ENCODE data around the gene C11orf16. TPM values are rescaled to one million over a fixed set of nuclear protein-coding genes. Genes with fewer than 3 reads are reported as not detected.

C11orf16 gene
- total RNA-seq, 1 experiment from 2014 or later: not detected

DNA sequence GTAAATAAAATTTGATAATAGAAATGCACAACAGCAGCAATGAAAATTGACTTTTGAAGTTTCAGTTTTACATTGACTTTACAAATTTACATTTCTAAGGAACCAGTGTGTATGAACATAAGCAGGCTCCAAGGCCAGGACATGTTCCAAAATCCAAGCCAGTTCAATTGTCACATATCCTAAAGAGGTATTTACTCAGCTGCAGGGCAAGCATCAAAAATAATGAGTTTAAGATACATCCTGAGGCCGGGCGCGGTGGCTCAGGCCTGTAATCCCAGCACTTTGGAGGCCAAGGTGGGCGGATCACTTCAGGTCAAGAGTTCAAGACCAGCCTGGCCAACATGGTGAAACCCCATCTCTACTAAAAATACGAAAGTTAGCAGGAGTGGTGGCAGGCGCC, 60.8 kb downstream of the C11orf16 start:
- Histone ChIP-seq H3K27ac (no peak overlapping the region), H3K9me3 (ENCODE audit: insufficient read depth, low read depth) (no peaks in the 10 kb centered on the region), H3K4me2 (peak overlapping the region; percentile 91), H3K9me2 (ENCODE audit: insufficient read depth) (no peaks in the 10 kb centered on the region), H3K4me3 (no peak overlapping the region; the same call in 1 of the 2 replicates), H4K20me1 (ENCODE audit: insufficient read depth) (no peaks in the 10 kb centered on the region), H3F3A (ENCODE audit: insufficient read depth, low read depth) (peaks cover 21% of the 10 kb centered on the region; the same call in 1 of the 2 replicates), H3K4me1 (replicated peaks; ENCODE audit: insufficient read depth) (peaks cover 37% of the 10 kb centered on the region), H3K27me3 (ENCODE audit: insufficient read depth, low read depth) (no peaks in the 10 kb centered on the region), H2AFZ (no peak overlapping the region), H3K79me2 (ENCODE audit: low read depth) (no peaks in the 10 kb centered on the region), H3K36me3 (ENCODE audit: low read depth) (no peaks in the 10 kb centered on the region)
- CTCF ChIA-PET: no interaction called here
- no TSS peak for BruUV-seq (replicated peaks)
- no peak for DNase-seq
- POLR2A ChIA-PET (ENCODE audit: unreplicated experiment): interaction anchor here (0.6 kb wide), 1 partner anchor 154 kb away, joined by 4 read pairs; no protein-coding TSS in a partner anchor
- intact Hi-C loops (cut with micrococcal nuclease; ENCODE audit: unreplicated experiment): loop anchor here (1.0 to 5.0 kb wide), 3 partner anchors 35 to 183 kb away; no protein-coding TSS in a partner anchor
- TF ChIP-seq EZH2 (IDR thresholded peaks at IDR 0.05; ENCODE audit: low read depth): no peak
- TF ChIP-seq, protein P1, sequence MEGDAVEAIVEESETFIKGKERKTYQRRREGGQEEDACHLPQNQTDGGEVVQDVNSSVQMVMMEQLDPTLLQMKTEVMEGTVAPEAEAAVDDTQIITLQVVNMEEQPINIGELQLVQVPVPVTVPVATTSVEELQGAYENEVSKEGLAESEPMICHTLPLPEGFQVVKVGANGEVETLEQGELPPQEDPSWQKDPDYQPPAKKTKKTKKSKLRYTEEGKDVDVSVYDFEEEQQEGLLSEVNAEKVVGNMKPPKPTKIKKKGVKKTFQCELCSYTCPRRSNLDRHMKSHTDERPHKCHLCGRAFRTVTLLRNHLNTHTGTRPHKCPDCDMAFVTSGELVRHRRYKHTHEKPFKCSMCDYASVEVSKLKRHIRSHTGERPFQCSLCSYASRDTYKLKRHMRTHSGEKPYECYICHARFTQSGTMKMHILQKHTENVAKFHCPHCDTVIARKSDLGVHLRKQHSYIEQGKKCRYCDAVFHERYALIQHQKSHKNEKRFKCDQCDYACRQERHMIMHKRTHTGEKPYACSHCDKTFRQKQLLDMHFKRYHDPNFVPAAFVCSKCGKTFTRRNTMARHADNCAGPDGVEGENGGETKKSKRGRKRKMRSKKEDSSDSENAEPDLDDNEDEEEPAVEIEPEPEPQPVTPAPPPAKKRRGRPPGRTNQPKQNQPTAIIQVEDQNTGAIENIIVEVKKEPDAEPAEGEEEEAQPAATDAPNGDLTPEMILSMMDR (conservative IDR thresholded peaks at IDR 0.05): no peak

DNA sequence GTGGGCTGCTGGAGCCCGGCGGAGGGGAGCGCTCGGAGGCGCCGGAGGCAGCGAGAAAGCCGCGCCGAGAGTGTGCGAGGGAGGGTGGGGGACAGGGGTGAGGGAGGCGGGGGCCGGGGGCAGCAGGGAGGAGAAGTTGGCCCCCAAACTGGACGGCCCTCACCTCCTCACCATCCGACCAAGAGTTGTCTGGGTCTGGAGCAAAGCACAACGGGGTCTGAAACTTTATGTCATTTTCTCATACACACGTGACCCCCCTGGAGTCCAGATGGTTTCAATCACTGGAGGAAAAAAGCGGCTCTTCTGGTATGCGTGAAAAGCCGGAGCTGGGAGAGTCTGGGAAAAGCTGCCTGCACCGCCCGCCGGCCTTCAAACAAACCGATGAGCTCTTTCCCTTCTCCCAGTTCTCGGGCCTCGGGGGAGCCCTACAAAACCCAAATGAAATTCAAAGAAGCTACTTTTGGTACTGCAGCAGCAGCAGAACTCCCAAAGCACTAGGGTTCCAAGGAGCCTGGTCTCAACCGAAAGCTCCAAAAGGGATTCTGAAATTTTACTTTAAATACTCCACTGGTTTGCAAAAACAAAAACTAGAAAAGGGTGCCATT, 61.5 kb downstream of the C11orf16 start:
- no peaks in the 10 kb centered on the region for H3K36me3 ChIP-seq (ENCODE audit: low read depth)
- no peak overlapping the region for H3K27ac ChIP-seq
- peaks cover 44% of the 10 kb centered on the region for H3K4me1 ChIP-seq (replicated peaks; ENCODE audit: insufficient read depth)
- no peaks in the 10 kb centered on the region for H3K9me3 ChIP-seq (ENCODE audit: insufficient read depth, low read depth)
- POLR2A ChIA-PET (ENCODE audit: unreplicated experiment): interaction anchor here (0.6 to 0.7 kb wide), 2 partner anchors 154 to 189 kb away, joined by 4 to 6 read pairs; partner anchors contain the start of genes RPL27A and TRIM66
- H3K9me2 ChIP-seq (ENCODE audit: insufficient read depth): no peaks in the 10 kb centered on the region
- H3K4me3 ChIP-seq: peak overlapping the region; percentile 60
- H3K79me2 ChIP-seq (ENCODE audit: low read depth): 0 out of 2 replicates have a peak, but pooled peaks cover 4% of the 10 kb centered on the region
- no TSS peak for BruUV-seq (replicated peaks)
- peak; percentile 20 to 36 for DNase-seq
- peak overlapping the region; percentile 72 for H2AFZ ChIP-seq
- CTCF ChIA-PET: interaction anchor here (0.6 kb wide), 1 partner anchor 40 kb away, joined by 3 read pairs; the partner anchor contains the start of gene AKIP1
- intact Hi-C loops (cut with micrococcal nuclease; ENCODE audit: unreplicated experiment): loop anchor here (1.0 to 5.0 kb wide), 3 partner anchors 36 to 182 kb away; no protein-coding TSS in a partner anchor
- H3K27me3 ChIP-seq (ENCODE audit: insufficient read depth, low read depth): no peaks in the 10 kb centered on the region
- H3F3A ChIP-seq (ENCODE audit: insufficient read depth, low read depth): peaks cover 21% of the 10 kb centered on the region; the same call in 1 of the 2 replicates
- TF ChIP-seq, protein P1 (conservative IDR thresholded peaks at IDR 0.05): no peak
- no peak for TF ChIP-seq EZH2 (IDR thresholded peaks at IDR 0.05; ENCODE audit: low read depth)
- H3K4me2 ChIP-seq: peak overlapping the region; percentile 91
- no peaks in the 10 kb centered on the region for H4K20me1 ChIP-seq (ENCODE audit: insufficient read depth)

DNA sequence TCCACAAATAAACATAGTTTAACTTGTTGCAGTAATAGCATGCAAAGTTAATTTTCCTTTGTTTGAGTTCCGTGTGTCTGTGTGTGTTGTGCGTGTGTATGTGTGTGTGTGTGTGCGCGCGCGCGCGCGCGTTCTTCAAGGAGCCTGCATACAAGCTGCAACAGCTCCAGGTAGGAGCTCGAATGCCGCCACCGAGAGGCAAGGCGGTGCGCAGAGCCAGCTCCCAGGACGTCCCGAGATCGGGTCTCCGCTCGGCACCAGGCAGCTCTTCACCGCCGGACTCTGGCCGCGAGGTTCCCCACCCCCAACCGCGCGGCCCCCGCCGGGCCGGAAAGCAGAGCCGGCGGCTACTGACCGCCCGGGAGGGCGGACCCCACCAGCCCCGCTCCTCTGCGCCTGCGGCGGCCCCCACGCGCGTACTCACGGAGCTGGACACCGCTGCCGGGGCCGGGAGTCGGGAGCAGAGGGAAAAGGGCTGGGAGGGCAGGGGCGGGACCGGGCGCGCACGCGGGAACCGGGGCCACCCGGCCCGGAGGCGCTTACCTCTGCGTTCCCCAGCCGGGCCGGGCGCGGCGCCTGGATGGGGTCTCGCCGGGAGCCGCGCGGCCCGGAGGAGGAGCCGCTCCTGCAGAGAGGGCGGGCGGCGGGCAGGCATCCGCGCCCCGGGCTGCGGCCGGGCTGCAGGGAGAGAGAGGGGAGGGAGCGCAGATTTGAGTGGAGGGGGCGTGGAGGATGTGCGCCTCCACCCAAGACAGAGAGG, 62.2 kb downstream of the C11orf16 start:
- H3K79me2 ChIP-seq (ENCODE audit: low read depth): peaks cover 6% of the 10 kb centered on the region; the same call in 1 of the 2 replicates
- DNase-seq: peak; percentile 41 to 53
- CTCF ChIA-PET: interaction anchor here (0.6 kb wide), 3 partner anchors 34 to 58 kb away, joined by 3 to 8 read pairs (median 6); partner anchors contain the start of gene AKIP1
- peak overlapping the region; percentile 72 for H2AFZ ChIP-seq
- H3K9me3 ChIP-seq (ENCODE audit: insufficient read depth, low read depth): no peaks in the 10 kb centered on the region
- TF ChIP-seq, protein P1 (conservative IDR thresholded peaks at IDR 0.05): no peak
- TF ChIP-seq EZH2 (IDR thresholded peaks at IDR 0.05; ENCODE audit: low read depth): no peak
- H3K4me3 ChIP-seq: peak overlapping the region; percentile 60
- no peak overlapping the region for H3K27ac ChIP-seq
- H3K27me3 ChIP-seq (ENCODE audit: insufficient read depth, low read depth): no peaks in the 10 kb centered on the region
- peaks cover 45% of the 10 kb centered on the region for H3K4me1 ChIP-seq (replicated peaks; ENCODE audit: insufficient read depth)
- POLR2A ChIA-PET (ENCODE audit: unreplicated experiment): interaction anchor here (0.5 to 0.7 kb wide), 3 partner anchors 34 to 1252 kb away, joined by 3 to 21 read pairs (median 4); no protein-coding TSS in a partner anchor
- no peaks in the 10 kb centered on the region for H3K36me3 ChIP-seq (ENCODE audit: low read depth)
- H3K4me2 ChIP-seq: peak overlapping the region; percentile 91
- intact Hi-C loops (cut with micrococcal nuclease; ENCODE audit: unreplicated experiment): loop anchor here (1.0 to 5.0 kb wide), 3 partner anchors 37 to 182 kb away; no protein-coding TSS in a partner anchor
- H4K20me1 ChIP-seq (ENCODE audit: insufficient read depth): no peaks in the 10 kb centered on the region
- peaks cover 21% of the 10 kb centered on the region; the same call in 1 of the 2 replicates for H3F3A ChIP-seq (ENCODE audit: insufficient read depth, low read depth)
- H3K9me2 ChIP-seq (ENCODE audit: insufficient read depth): no peaks in the 10 kb centered on the region
- TSS peak; percentile 40 for BruUV-seq (replicated peaks)

All from PC-9 (cell line).